ENCODE results near the gene HCFC1.

DNA sequence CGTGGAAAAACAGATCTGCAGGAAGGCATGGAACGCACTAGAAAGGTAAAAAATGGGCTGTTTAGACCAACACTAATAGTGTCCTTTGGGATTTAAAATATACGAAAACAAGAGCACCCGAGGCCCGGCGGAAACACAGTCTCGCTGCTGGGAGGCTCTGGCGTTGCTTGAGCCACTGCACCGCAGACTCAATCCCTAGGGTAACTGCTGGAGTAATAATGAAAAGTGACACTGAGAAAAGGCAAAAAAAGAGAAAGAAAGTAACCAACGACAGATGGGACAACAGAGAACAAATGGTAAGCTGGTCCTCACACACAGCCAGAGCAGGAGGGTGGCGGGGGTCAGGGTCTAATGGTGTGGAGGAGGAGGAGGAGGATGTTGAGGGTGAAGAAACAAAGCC is 32.7 kb upstream of the HCFC1 start:
- TF ChIP-seq POLR2A (IDR thresholded peaks at IDR 0.05): no peak
- TF ChIP-seq, protein P1, sequence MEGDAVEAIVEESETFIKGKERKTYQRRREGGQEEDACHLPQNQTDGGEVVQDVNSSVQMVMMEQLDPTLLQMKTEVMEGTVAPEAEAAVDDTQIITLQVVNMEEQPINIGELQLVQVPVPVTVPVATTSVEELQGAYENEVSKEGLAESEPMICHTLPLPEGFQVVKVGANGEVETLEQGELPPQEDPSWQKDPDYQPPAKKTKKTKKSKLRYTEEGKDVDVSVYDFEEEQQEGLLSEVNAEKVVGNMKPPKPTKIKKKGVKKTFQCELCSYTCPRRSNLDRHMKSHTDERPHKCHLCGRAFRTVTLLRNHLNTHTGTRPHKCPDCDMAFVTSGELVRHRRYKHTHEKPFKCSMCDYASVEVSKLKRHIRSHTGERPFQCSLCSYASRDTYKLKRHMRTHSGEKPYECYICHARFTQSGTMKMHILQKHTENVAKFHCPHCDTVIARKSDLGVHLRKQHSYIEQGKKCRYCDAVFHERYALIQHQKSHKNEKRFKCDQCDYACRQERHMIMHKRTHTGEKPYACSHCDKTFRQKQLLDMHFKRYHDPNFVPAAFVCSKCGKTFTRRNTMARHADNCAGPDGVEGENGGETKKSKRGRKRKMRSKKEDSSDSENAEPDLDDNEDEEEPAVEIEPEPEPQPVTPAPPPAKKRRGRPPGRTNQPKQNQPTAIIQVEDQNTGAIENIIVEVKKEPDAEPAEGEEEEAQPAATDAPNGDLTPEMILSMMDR (IDR thresholded peaks at IDR 0.05): no peak
- TF ChIP-seq POLR2AphosphoS5 (IDR thresholded peaks at IDR 0.05): no peak
- no peak for TF ChIP-seq EP300 (IDR thresholded peaks at IDR 0.05)
